A673 (cell line): ENCODE results near the gene RPS2. TPM values are rescaled to one million over a fixed set of nuclear protein-coding genes. Genes with fewer than 3 reads are reported as not detected.

Source experiments
- BruUV-seq: library from RNA; stranded (reverse); fragments of 400-500 nt; replicated peaks from 2 replicates; lab custom pipeline; 2021; lab: Mats Ljungman, UMichigan
- CTCF ChIA-PET: fragments of 300-600 bp; sonication (Branson Sonifier 250); formaldehyde crosslinking; loops from one replicate; lab custom pipeline; 2022; ENCODE audit warnings: antibody characterized with exemption; lab: Charles Lee
- POLR2A ChIA-PET: fragments of 300-600 bp; sonication (Branson Sonifier 250); formaldehyde crosslinking; loops from one replicate; lab custom pipeline; 2022; ENCODE audit warnings: antibody characterized with exemption; ENCODE audit not compliant: low non-redundant PET; lab: Charles Lee
- DNase-seq: peaks from one replicate; pipeline ENCODE4 v3.0.0-alpha.2; 2015; ENCODE audit warnings: low spot score
- H3K27ac ChIP-seq: fragments of 200-600 bp; sonication (generic); 2 replicates; pipeline ENCODE4 v1.5.1; 2016; ENCODE audit warnings: mixed run types, low read depth, mild to moderate bottlenecking, mixed read lengths, antibody characterized with exemption, low read length; ENCODE audit not compliant: poor library complexity, severe bottlenecking
- H3K27me3 ChIP-seq: fragments of 200-600 bp; sonication (generic); replicated peaks from 2 replicates; pipeline ENCODE4 v1.6.1; 2017; ENCODE audit warnings: mixed run types, low read depth, mild to moderate bottlenecking, mixed read lengths, antibody characterized with exemption, low read length; ENCODE audit not compliant: insufficient read depth, poor library complexity
- H3K36me3 ChIP-seq: fragments of 200-600 bp; sonication (generic); 2 replicates; pipeline ENCODE4 v1.6.1; 2016; ENCODE audit warnings: mixed run types, mild to moderate bottlenecking, mixed read lengths, antibody characterized with exemption, low read length; ENCODE audit not compliant: insufficient read depth, poor library complexity, severe bottlenecking
- H3K4me1 ChIP-seq: fragments of 200-600 bp; sonication (generic); 2 replicates; pipeline ENCODE4 v1.6.1; 2017; ENCODE audit warnings: mixed run types, mild to moderate bottlenecking, mixed read lengths, antibody characterized with exemption, low read length; ENCODE audit not compliant: insufficient read depth, poor library complexity, severe bottlenecking
- H3K4me3 ChIP-seq: fragments of 200-600 bp; sonication (generic); 2 replicates; pipeline ENCODE4 v1.5.1; 2016; ENCODE audit warnings: low read depth, mixed run types, mild to moderate bottlenecking, mixed read lengths, low read length; ENCODE audit not compliant: poor library complexity, severe bottlenecking
- H3K9me3 ChIP-seq: fragments of 200-600 bp; sonication (generic); 2 replicates; pipeline ENCODE4 v1.6.1; 2016; ENCODE audit warnings: mixed run types, low read depth, mild to moderate bottlenecking, mixed read lengths, antibody characterized with exemption, low read length; ENCODE audit not compliant: poor library complexity, severe bottlenecking
- EZH2 ChIP-seq: fragments of 200-600 bp; sonication (generic); IDR thresholded peaks from 2 replicates; pipeline ENCODE4 v1.6.1; 2017; ENCODE audit warnings: borderline replicate concordance, low read depth, mild to moderate bottlenecking, mixed read lengths, antibody characterized with exemption, low read length; ENCODE audit not compliant: poor library complexity, severe bottlenecking
- intact Hi-C: fragments of 100-400 bp; cut with micrococcal nuclease; formaldehyde crosslinking; loops from one replicate; pipeline ENCODE4 v1.10.0; 2022; ENCODE audit not compliant: unreplicated experiment
- total RNA-seq: library from RNA; stranded (reverse); gene quantifications from 2 replicates; pipeline ENCODE4 v1.2.3, GENCODE V29; 2021
- TF ChIP-seq, protein P1 (sequence below): fragments of 300-800, 200-600 bp; sonication (generic); conservative IDR thresholded peaks from 2 replicates; pipeline ENCODE4 v1.5.1; 2017; ENCODE audit warnings: low read depth, mild to moderate bottlenecking, antibody characterized with exemption, low read length, moderate library complexity, mixed read lengths

RPS2 gene
- total RNA-seq, 1 experiment from 2014 or later, result 3,326 TPM

DNA sequence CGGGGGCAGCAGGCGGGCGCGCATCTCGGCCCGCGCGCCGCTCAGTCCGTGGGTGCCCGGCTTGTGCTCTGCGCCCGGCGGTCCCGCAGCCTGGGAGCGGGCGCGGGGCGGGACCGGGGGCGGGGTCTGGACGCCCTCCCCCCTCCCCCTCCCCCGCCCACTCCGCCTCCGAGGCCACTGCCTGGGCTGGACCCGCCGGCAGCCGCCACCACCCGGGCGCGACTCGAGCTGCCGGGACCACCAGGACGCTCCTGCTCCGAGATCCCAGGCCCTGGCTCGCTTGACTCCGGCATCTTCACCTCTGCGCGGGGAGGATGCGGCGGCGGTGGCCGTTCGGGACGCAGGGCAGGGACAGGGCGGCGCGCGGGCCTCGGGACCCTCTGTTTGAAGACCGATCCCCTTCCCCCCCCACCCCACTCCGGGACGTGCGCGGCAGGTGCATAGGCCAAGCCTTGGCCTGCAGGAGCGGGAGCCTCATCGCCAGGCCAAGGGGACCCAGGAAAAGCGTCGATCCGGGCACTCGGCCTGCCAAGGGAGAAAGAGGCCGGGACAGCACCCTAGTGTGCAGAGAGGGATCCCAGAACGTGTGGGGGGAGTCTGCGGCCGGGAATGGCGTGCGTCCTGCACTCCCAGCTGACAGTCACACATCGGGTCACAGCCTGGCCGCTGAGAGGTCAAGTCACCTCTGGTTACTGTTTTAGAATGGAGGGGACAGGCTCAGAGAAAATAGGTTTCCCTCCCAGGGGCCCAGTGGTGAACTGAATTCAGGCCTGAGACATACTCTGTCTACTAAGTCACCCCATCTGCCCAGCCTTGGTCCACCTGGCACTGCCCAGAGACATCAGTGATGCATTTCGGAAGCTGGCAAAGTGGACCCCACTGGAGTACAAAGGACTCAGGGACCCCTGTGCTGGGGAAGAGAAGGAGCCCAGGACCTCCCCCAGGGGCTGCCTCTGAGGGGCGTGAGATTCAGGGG lies 46.0 kb downstream of the RPS2 start, which contains the start of gene HS3ST6:
Gene HS3ST6 (minus strand): TSS at position 65 of the 976 bp plus-strand sequence. CDS start 92 bp downstream, outside the sequence.
- H3K9me3 ChIP-seq, result no peaks in the 10 kb centered on the region
- intact Hi-C loops, result no loop called here
- no peaks in the 10 kb centered on the region for H3K36me3 ChIP-seq
- BruUV-seq, result no TSS peak
- peaks cover 60% of the 10 kb centered on the region for H3K27me3 ChIP-seq
- no peak for DNase-seq
- H3K4me3 ChIP-seq, result no peak within 1 kb of the TSS
- ChIA-PET POLR2A (no interaction called here), CTCF (no interaction called here)
- H3K4me1 ChIP-seq, result peaks cover 5% of the 10 kb centered on the region
- TF ChIP-seq, protein P1, sequence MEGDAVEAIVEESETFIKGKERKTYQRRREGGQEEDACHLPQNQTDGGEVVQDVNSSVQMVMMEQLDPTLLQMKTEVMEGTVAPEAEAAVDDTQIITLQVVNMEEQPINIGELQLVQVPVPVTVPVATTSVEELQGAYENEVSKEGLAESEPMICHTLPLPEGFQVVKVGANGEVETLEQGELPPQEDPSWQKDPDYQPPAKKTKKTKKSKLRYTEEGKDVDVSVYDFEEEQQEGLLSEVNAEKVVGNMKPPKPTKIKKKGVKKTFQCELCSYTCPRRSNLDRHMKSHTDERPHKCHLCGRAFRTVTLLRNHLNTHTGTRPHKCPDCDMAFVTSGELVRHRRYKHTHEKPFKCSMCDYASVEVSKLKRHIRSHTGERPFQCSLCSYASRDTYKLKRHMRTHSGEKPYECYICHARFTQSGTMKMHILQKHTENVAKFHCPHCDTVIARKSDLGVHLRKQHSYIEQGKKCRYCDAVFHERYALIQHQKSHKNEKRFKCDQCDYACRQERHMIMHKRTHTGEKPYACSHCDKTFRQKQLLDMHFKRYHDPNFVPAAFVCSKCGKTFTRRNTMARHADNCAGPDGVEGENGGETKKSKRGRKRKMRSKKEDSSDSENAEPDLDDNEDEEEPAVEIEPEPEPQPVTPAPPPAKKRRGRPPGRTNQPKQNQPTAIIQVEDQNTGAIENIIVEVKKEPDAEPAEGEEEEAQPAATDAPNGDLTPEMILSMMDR, result no peak
- peak; percentile 88 for TF ChIP-seq EZH2
- no peak within 1 kb of the TSS for H3K27ac ChIP-seq

DNA sequence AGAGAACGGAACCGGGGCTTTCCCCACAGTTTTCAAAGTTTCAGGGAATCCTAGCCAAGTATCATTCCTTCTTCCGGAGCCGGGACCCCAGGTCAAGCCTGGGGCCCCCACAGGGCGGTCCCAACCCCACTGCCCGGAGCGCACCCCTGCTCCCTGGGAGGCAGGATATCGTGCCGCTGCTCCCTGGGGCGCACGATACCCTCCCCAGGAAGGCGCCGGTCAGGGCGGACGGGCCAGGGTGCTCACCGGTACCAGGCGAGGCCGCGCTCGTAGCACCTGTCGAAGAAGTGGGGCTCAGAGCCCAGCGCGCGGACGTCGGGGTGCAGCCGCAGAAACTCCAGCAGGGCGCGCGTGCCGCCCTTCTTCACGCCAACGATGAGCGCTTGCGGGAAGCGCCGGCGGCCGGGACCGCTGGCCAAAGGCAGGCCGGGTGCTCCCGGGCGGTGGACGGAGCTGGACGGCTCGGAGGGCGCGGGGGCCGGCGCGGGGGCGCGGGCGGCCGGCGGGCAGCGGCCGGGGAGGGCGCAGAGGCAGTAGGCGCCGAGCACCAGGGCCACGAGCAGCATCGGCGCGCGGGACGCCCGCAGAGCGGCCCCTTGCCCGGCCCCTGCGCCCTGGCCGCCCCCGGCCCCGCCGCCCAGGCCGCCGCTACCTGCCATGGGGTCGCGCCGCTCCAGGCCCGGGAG lies 46.8 kb downstream of the RPS2 start:
- Histone ChIP-seq H3K27me3 (peaks cover 60% of the 10 kb centered on the region), H3K4me3 (no peak overlapping the region), H3K9me3 (no peaks in the 10 kb centered on the region), H3K36me3 (no peaks in the 10 kb centered on the region), H3K27ac (no peak overlapping the region), H3K4me1 (no peaks in the 10 kb centered on the region)
- TF ChIP-seq, protein P1, result no peak
- TF ChIP-seq EZH2, result peak; percentile 98
- intact Hi-C loops, result no loop called here
- ChIA-PET POLR2A (no interaction called here), CTCF (no interaction called here)
- no TSS peak for BruUV-seq
- no peak for DNase-seq

DNA sequence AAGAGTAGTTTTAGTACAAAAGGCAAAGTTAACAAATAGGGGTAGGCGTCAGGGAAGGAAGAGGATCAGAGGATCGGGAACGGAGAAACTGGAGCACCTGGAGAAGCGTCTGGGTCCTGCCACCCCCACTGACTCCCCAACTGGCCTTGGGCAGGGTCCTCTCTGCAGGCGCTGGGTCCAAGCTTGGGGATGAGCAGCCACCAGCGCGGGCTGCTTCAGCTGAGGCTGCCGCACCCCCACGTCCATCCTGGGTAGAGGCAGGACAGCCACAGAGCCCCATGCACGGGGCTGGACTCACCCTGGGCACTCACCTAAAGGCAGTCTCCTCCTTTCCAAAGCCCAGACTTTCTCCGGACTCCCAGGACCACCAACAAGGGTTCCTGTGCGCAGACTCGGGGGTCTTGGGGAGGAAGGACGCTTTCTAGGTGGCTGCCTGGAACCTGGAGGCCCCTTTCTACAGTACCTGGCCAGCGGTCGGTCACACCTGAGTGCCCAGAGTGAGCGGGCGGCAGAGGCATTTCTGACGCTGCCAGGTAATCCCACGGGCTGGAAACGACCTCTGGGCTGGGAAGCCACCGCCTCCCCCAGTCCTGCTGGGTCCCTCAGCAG lies 47.5 kb downstream of the RPS2 start:
- no TSS peak for BruUV-seq
- H3K4me3 ChIP-seq, result no peak overlapping the region
- H3K27ac ChIP-seq, result no peak overlapping the region
- H3K4me1 ChIP-seq, result no peaks in the 10 kb centered on the region
- ChIA-PET CTCF (no interaction called here), POLR2A (no interaction called here)
- intact Hi-C loops, result no loop called here
- TF ChIP-seq EZH2, result no peak
- TF ChIP-seq, protein P1, result no peak
- peaks cover 60% of the 10 kb centered on the region for H3K27me3 ChIP-seq
- no peaks in the 10 kb centered on the region for H3K9me3 ChIP-seq
- H3K36me3 ChIP-seq, result no peaks in the 10 kb centered on the region
- DNase-seq, result no peak
